ENCODE measurements around the gene CD300LB. TPM values are rescaled to one million over a fixed set of nuclear protein-coding genes. Genes with fewer than 3 reads are reported as not detected.
"Not testable (repeated sequence)": the region's sequence is repeated elsewhere in the genome, so short reads cannot be mapped to it uniquely, and the experiment has no call there.

The CD300LB gene
- total RNA-seq, 1 donor from 2014 or later = not detected

DNA sequence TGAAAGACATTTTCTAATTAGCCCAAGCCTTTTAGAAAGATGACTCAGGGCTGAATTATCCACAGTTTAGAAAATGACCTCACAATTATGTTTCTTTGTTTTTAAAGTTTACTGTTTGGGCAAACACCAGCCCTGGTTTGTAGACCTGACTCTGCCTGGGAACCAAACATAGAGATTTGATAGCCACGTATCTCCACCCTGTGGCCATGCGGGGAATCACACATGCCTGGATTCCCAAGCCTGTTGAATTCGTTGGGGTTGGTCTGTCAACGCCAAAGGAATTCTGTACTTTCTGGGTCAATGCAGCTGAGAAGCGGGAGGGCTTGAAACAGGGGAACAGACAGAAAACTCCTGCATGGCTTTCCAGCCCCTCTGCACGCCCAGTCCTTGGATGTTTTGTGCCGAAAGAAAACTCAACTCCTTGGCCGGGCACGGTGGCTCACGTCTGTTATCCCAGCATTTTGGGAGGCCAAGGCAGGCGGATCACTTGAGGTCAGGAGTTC is 37.9 kb downstream of the CD300LB start:
- DNase-seq (ENCODE audit: low read depth in 2 of 2) = peak; percentile 35 to 59

DNA sequence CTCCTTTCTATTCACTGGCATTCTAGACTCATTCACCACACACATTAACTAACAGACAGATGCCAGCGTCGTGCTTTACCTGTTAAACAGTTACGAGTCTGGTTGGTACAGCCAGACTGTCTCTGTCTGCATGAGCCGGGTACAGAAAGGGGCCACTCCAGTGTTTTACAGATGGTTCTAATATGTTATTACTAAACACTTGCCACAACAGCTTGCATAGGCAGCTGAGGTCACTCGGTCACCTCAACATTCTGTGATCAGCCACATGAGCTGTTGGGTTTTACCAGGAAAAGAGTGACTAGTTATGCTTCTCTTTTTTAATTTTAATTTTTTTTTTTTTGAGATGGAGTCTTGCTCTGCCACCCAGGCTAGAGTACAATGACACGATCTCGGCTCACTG is 39.6 kb downstream of the CD300LB start:
- no peak for DNase-seq (ENCODE audit: low read depth in 2 of 2)

DNA sequence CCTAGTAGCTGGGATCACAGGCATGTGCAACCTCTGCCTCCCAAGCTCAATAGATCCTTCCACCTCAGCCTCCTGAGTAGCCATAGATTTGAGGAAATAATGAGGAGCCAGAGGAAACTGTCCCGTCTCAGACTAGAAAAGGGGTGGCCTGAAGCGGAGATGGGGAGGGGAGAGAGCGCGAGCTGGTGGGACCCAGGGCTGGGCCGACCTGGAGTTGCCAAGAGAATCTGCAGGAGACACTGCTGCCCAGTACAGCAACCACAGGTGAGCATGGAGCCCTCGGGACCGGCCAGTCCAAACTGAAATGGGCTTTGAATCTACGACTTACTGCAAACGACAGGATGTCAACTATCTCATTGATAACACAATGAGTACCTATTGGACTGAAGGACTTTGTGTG is 40.6 kb downstream of the CD300LB start:
- no peak for DNase-seq (ENCODE audit: low read depth in 2 of 2)

DNA sequence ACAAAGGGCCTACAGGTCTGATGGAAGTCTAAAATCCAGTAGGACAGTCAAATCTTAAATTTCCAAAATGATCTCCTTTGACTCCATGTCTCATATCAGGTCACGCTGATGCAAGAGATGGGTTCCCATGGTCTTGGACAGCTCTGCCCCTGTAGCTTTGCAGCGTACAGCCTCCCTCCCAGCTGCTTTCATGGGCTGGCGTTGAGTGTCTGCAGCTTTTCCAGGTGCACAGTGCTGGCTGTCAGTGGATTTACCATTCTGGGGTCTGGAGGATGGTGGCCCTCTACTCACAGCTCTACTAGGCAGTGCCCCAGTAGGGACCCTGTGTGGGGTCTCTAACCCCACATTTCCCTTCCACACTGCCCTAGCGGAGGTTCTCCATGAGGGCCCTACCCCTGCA is 43.0 kb downstream of the CD300LB start:
- DNase-seq (ENCODE audit: low read depth in 2 of 2) = not testable (repeated sequence)

DNA sequence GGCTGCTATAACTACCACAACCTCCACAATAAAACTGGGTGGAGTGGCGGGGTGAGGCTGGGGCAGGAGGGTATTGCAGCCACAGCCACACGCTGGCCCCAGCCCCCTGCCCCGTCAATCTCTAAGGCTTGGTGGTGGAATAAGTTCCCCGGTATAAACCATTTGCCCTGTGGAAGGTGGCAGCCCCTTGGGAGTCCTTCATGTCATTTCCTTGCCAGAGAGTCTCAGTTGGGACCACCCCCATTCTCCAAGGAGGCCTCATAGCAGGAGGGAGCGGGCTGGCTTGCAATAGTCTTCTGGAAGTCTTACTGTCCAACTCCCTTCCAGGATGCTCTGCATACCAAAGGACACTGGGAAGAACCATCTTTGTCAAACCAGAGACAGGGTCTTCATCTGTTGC is 45.4 kb downstream of the CD300LB start:
- no peak for DNase-seq (ENCODE audit: low read depth in 2 of 2)

DNA sequence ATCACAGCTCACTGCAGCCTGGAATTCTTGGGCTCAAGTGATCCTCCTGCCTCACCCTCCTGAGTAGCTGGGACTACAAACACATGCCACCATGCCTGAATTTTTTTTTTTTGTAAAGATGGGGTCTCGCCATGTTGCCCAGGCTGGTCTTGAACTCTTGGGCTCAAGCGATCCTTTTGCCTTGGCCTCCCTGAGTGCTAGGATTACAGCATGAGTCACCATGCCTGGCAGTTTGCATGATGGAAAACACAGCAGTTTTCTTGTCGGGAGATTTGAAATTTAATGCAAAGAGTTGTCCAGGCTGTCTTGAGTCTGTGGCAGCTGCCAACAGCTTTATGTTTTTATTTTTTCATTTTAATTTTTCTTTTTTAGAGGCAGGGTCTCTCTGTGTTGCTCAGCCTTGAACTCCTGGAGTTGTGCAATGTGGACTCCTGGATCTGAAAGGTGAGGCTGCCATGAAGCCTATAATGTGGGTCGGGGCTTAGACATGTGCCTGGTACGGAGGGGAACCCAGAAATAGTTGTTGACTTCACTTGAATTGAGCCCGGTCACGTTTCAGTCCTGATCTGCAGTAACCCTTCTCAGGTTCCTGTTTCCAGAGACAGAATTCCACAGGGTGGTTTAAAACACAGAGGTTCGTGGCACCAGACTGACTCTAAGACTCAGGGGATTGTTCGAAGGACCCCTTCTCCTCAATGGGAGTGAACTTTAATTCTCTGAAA is 46.1 kb downstream of the CD300LB start:
- no peak for DNase-seq (ENCODE audit: low read depth in 2 of 2)

DNA sequence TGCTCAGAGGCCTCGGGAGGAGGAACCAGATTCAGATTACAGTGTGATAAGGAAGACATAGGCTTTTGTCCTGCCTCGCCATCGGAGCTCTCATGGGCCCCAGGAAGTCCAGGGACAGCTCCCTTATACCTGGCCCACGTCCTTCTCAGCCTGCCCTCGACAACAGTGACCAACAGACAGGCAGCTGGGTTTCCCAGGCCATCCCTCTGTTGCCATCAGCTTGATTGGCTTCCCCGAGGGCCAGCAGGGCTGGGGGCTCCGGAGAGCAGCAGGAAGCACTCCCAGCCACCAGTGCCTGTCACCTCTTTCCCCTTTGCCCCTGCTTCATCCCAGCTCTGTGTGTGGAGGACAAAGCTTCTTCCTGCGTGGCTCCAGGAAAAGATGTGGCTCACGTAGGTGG is 47.2 kb downstream of the CD300LB start:
- DNase-seq (ENCODE audit: low read depth in 2 of 2) = no peak

DNA sequence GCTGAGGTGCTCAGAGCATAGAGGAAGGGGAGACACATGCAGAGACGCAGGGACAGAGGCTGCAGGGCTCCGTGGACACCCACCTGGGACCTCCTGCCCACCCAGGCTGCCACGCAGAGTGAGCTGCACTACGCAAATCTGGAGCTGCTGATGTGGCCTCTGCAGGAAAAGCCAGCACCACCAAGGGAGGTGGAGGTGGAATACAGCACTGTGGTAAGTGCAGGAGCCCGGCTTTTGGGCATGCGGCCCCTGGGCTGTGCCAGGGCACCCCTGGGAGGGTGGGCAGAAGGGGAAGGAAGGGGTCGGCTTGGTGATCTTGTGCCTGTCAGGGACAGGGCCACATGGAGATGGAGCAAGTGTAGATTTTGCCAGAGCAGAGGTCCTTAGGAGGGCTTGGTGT is 49.7 kb downstream of the CD300LB start:
- no peak for DNase-seq (ENCODE audit: low read depth in 2 of 2)

DNA sequence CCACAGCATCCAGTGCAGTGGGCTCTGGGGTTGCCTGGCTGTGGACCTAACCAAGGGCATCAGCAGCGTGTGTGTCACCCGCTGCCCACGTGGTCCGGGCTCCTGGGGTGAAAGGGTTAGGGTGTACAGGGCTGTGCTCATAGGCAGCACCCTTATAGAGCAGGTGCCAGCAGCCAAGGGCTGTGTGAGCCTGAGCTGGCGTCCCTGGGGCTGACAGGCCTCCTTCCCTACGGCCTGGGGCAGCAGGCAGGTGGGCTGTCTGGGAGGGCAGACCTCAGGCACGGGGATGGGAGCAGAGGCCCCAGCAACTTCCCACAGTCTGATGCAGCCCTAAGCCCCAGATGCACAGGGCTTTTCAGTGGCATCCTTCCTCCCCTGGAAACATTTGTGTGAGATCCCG is 51.0 kb downstream of the CD300LB start:
- no peak for DNase-seq (ENCODE audit: low read depth in 2 of 2)

DNA sequence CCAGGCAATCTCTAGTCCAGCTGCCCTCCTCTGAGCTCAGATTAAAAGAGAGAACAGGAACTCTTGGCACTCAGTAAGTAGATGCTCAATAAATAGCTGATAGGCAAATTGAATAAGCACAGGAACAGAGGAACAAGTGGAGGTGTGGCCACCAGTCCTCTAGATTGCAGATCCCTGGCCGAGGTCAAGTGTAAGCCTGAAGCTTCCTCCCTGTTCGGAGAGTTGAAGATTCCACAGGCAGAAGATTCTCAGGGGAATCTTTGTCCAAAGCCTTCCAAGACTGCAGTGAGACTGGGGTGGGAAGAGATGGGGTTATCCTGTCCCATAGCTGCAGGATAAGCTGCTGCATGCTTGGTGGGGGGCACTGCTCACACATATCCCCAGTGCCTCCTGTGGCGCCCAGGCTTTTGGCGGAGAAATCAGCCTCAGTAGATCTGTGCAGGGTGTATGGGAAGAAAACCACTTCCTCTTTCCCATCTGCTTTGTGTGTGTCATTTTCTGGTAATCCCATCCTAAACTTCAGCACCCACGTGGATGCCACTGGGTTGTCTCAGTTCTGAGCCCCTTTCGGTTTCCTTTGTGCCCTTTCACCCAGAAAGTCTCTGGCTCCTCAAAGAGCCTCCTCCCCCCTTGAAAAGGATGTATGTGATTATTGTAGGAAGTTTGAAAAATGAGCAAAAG is 52.7 kb downstream of the CD300LB start:
- no peak for DNase-seq (ENCODE audit: low read depth in 2 of 2)

DNA sequence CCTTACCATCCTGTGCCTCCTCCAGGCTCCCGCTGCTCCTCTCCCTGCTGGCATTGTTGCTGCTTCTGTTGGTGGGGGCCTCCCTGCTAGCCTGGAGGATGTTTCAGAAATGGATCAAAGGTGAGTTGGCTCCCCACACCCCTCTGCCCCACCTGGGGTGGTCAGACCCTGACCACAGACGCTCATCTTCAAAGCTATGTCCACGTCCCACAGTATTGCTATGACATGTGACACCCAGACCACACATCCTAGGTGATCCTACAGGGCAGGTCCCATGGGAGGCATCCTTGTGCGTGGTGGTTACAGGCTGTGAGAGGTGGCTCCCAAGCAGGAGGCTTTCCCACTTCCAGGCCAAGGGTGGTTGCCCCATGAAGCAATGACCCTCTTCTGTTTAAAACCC is 53.9 kb downstream of the CD300LB start:
- no peak for DNase-seq (ENCODE audit: low read depth in 2 of 2)

DNA sequence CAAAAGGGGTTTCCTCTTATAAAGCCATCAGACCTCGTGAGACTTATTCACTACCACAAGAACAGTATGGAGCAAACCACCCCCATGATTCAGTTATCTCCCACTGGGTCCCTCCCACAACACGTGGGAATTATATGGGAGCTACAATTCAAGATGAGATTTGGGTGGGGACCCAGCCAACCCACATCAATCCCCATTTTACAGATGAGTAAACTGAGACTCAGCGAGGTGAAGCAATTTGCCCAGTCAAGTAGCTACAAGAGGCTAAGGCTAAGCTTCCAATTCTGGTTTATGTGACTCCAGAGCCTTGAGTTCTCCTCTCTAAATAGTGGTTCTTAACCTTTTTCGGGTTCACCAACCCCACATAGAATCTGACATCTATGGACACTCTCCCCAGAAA is 56.1 kb downstream of the CD300LB start:
- no peak for DNase-seq (ENCODE audit: low read depth in 2 of 2)

DNA sequence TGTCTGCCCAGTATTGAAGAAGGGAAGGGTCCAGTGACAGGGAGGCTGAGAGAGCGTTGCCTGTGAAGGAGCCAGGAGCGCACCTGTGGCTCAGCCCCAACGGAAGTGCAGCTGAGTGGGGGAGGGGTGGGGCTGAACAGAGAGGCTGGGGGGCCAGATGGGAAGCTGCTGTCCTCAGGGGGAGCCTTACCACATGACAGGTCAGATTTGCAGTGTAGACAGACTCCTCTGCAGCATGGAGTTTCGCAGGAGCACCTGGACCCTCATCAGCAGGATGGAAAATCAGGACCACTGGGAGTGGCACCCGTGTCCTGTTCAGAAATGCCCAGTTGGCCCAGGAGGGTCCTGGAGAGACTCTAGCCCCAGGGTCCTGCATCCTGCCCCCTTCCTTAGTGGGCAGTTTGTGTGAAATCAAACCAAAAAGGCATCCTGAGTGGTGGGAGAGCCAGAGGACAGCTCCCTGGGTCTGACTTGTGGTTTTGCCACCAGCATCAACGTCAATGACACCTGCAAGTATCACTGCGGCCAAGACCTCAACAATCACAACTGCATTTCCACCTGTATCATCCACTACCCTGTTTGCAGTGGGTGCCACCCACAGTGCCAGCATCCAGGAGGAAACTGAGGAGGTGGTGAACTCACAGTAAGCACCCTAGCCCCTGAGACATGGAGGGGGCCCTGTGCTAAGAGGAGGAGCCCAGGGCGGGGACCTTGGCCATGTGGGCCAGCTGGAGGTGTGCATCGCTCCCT is 57.1 kb downstream of the CD300LB start:
- no peak for DNase-seq (ENCODE audit: low read depth in 2 of 2)

DNA sequence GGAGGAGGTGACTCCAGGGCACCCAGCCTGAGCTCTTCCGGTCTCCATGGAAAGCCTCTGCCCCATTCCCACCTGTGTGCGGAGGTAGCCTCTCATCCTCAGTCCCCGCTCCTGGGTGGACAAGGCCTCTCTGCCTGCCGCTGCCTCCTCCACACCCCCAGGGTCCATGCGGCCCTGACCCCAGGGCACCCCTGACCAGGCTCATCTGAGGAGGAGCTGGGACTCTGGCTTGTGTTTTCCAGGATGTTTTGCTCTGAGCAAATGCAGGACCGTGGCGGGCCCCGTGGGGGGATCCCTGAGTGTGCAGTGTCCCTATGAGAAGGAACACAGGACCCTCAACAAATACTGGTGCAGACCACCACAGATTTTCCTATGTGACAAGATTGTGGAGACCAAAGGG is 58.0 kb downstream of the CD300LB start:
- DNase-seq (ENCODE audit: low read depth in 2 of 2) = no peak

DNA sequence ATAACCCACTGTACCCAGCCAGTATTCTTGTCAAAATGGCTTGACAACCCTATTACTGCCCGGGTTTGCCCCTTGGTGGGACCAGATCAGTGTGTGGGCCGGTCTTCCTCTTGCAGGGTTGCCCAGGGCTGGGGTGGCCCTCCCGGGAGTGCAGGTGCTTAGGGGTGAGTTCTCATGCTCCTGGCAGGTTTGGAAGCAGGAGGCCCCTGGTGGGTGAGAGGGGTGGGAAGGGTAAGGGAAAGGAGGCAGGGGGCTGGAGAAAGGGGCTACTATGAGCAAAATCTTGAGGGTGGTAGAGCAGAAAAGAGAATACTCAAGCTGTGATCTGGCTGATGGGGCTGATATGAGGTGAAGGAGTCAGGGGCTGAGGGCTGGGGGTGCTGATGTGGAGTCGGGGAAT is 58.4 kb downstream of the CD300LB start:
- no peak for DNase-seq (ENCODE audit: low read depth in 2 of 2)

DNA sequence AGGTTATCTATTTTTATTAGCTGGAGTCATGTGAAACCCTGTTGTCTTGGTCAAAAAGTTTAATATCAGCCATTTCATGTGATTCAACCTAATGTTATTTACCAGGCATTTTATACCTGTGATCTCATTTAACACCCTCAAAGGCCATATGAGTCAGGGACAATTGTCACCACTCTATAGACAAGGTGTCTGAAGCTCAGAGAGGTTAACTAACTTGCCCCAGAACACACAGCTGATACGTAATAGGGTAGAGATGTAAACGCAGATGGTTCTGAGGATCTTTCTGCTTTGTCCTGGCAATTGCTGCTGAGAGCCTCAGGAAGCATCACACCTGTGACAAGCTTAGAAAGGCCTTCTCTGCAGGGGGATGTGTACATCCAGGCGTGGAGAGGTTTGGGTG is 59.9 kb downstream of the CD300LB start:
- DNase-seq (ENCODE audit: low read depth in 2 of 2) = no peak

Other genes with a start within 250 kb of the CD300LB start
- 1.5 and 1.8 TPM in 2 replicates for gene KIF19, start 205.2 kb downstream of the CD300LB start, total RNA-seq
- gene BTBD17, start 169.6 kb downstream of the CD300LB start, total RNA-seq = not detected in 2 replicates
- 0.13 TPM in 1 of 2 replicates, not detected in the other for gene GPR142, start 164.0 kb downstream of the CD300LB start, total RNA-seq
- 2.3 and 10.0 TPM in 2 replicates for gene GPRC5C, start 99.4 kb downstream of the CD300LB start, total RNA-seq
- gene CD300A, start 64.8 kb downstream of the CD300LB start, total RNA-seq = not detected in 2 replicates
- not detected in 2 replicates for gene CD300C, start 14.6 kb upstream of the CD300LB start, total RNA-seq
- gene CD300H, start 36.0 kb upstream of the CD300LB start, total RNA-seq = not detected in 2 replicates
- not detected in 2 replicates for gene CD300LD, start 60.8 kb upstream of the CD300LB start, total RNA-seq
- gene CD300E, start 92.3 kb upstream of the CD300LB start, total RNA-seq = not detected in 2 replicates
- not detected in 2 replicates for gene CD300LF, start 181.4 kb upstream of the CD300LB start, total RNA-seq
- 0.13 TPM in 2 replicates for gene RAB37, start 205.8 kb upstream of the CD300LB start, total RNA-seq
- 5.4 and 6.8 TPM in 2 replicates for gene NHERF1, start 217.2 kb upstream of the CD300LB start, total RNA-seq
- 17.7 and 31.4 TPM in 2 replicates for gene NAT9, start 244.9 kb upstream of the CD300LB start, total RNA-seq